Liver (tissue), 9 donors: ENCODE results near the gene SNX32. TPM values are rescaled to one million over a fixed set of nuclear protein-coding genes. Genes with fewer than 3 reads are reported as not detected.

ENCODE experiments used
- DNase-seq: peaks from one replicate; pipeline ENCODE4 v3.0.0-alpha.2; 2017; ENCODE audit warnings: low spot score
- H3K27ac ChIP-seq, 2 donors: one replicate each; pipeline ENCODE4 v1.7.0; 2013; ENCODE audit warnings: inconsistent platforms in 2 of 2, low read length in 2 of 2, control low read depth in 1 of 2, low read depth in 1 of 2, mild to moderate bottlenecking in 1 of 2
- H3K27me3 ChIP-seq, 4 donors: one replicate each; pipeline versions ENCODE4 v1.6.1 to v1.7.0; 2013; ENCODE audit warnings: low read length in 3 of 4, inconsistent platforms in 1 of 4, mild to moderate bottlenecking in 1 of 4, moderate library complexity in 1 of 4; ENCODE audit not compliant: control insufficient read depth in 4 of 4, insufficient read depth in 4 of 4
- H3K36me3 ChIP-seq, 4 donors: one replicate each; pipeline versions ENCODE4 v1.6.1 to v1.7.0; 2013; ENCODE audit warnings: low read length in 3 of 4, mild to moderate bottlenecking in 3 of 4, low read depth in 1 of 4, moderate library complexity in 1 of 4; ENCODE audit not compliant: control insufficient read depth in 4 of 4, insufficient read depth in 3 of 4
- H3K4me1 ChIP-seq, 4 donors: one replicate each; pipeline versions ENCODE4 v1.6.1 to v1.7.0; 2013; ENCODE audit warnings: low read length in 3 of 4, mild to moderate bottlenecking in 3 of 4, moderate library complexity in 1 of 4; ENCODE audit not compliant: control insufficient read depth in 4 of 4, insufficient read depth in 4 of 4
- H3K4me3 ChIP-seq, 3 donors: one replicate each; pipeline versions ENCODE4 v1.6.1 to v1.7.0; 2013; ENCODE audit warnings: low read length in 3 of 3, control low read depth in 1 of 3, low read depth in 1 of 3, mild to moderate bottlenecking in 1 of 3
- H3K9ac ChIP-seq, 2 donors: one replicate each; pipeline ENCODE4 v1.7.0; 2013; ENCODE audit warnings: low read length in 2 of 2, mild to moderate bottlenecking in 2 of 2, moderate library complexity in 2 of 2, control low read depth in 1 of 2, low read depth in 1 of 2
- H3K9me3 ChIP-seq, 4 donors: one replicate each; pipeline versions ENCODE4 v1.6.1 to v1.7.0; 2013; ENCODE audit warnings: low read length in 3 of 4; ENCODE audit not compliant: control insufficient read depth in 4 of 4
- CTCF ChIP-seq: fragments of 150-350 bp; IDR thresholded peaks from 2 replicates; pipeline ENCODE4 v1.5.1; 2017; ENCODE audit warnings: improper control_type of control experiment, low read depth, low read length; ENCODE audit not compliant: missing input control
- EGR1 ChIP-seq, 2 donors: IDR thresholded peaks; 2 replicates each; pipeline ENCODE4 v1.6.1; 2016 to 2018; ENCODE audit warnings: antibody characterized with exemption in 2 of 2, low read depth in 2 of 2
- FOXA1 ChIP-seq: IDR thresholded peaks from 2 replicates; pipeline ENCODE4 v1.6.1; 2016; ENCODE audit warnings: antibody characterized with exemption
- FOXA2 ChIP-seq: IDR thresholded peaks from 2 replicates; pipeline ENCODE4 v1.6.1; 2016; ENCODE audit warnings: antibody characterized with exemption
- HNF4G ChIP-seq: IDR thresholded peaks from 2 replicates; pipeline ENCODE4 v1.6.1; 2016; ENCODE audit warnings: antibody characterized with exemption
- NR2F2 ChIP-seq: IDR thresholded peaks from 2 replicates; pipeline ENCODE4 v1.6.1; 2016; ENCODE audit warnings: antibody characterized with exemption
- RAD21 ChIP-seq, 2 donors: IDR thresholded peaks; 2 replicates each; pipeline ENCODE4 v1.6.1; 2016; ENCODE audit warnings: antibody characterized with exemption in 2 of 2, mild to moderate bottlenecking in 2 of 2
- RXRA ChIP-seq, 2 donors: IDR thresholded peaks; 2 replicates each; pipeline ENCODE4 v1.6.1; 2017 to 2018; ENCODE audit warnings: antibody characterized with exemption in 2 of 2, mild to moderate bottlenecking in 1 of 2
- SP1 ChIP-seq: IDR thresholded peaks from 2 replicates; pipeline ENCODE4 v1.6.1; 2018; ENCODE audit warnings: antibody characterized with exemption, mild to moderate bottlenecking
- YY1 ChIP-seq: IDR thresholded peaks from 2 replicates; pipeline ENCODE4 v1.6.1; 2016; ENCODE audit warnings: antibody characterized with exemption, mild to moderate bottlenecking
- WGBS: extraction: QIAGEN DNeasy Blood & Tissue Kit; methylation state at CpG from one replicate; pipeline ENCODE4 v1.1.7; 2013; 5-methylcytosine and 5-hydroxymethylcytosine counted together
- polyA plus RNA-seq, 2 donors: library from polyadenylated mRNA; stranded (reverse) in 1 of 2; unstranded in 1 of 2; fragments of 200-250 nt in 1 of 2; fragments of >200 nt in 1 of 2; fragmentation: Nextera tagmentation in 1 of 2; extraction: Ambion mirVana in 1 of 2; gene quantifications; one replicate each; pipeline versions ENCODE4 v1.2.1 to v1.2.3, GENCODE V29; 2013 to 2015
- total RNA-seq, 2 donors: library from RNA; depleted of rRNA; stranded (reverse); fragments of >200 nt; gene quantifications; one replicate each; pipeline ENCODE4 v1.2.3, GENCODE V29; 2014
- TF ChIP-seq, protein P1 (sequence below): IDR thresholded peaks from 2 replicates; pipeline ENCODE4 v1.6.1; 2016; ENCODE audit warnings: antibody characterized with exemption
- TF ChIP-seq, protein P2 (sequence below): IDR thresholded peaks from 2 replicates; pipeline ENCODE4 v1.6.1; 2016; ENCODE audit warnings: antibody characterized with exemption, mild to moderate bottlenecking
- donor health status: healthy.
- donor health status: healthy.
- donor health status: healthy.
- donor health status: healthy.
- donor health status: healthy.

The SNX32 gene
- total RNA-seq (under 1 TPM; under 0.01 to 0.09 TPM), polyA plus RNA-seq (under 1 TPM; 0.02 to 0.38 TPM)

GRCh38 chr11:65833297-65834030 lies at the start of gene SNX32:
Gene SNX32, plus strand, starts transcription at chr11:65833963. Its CDS starts 103 bp downstream, at chr11:65834066.
- WGBS, result 5% methylated on average over 63 of the region's 63 CpGs

GRCh38 chr11:65785319-65786007 lies 48.3 kb upstream of the SNX32 start:
- Histone ChIP-seq H3K4me3 (no peak overlapping the region), H3K9me3 (no peaks in the 10 kb centered on the region), H3K27ac (no peak overlapping the region), H3K27me3 (peaks cover 0 to 9% (median 2%) of the 10 kb centered on the region in 4 donors), H3K36me3 (no peaks in the 10 kb centered on the region), H3K9ac (no peak overlapping the region), H3K4me1 (peaks cover 8 to 29% (median 21%) of the 10 kb centered on the region in 4 donors)
- no peak for DNase-seq
- TF ChIP-seq CTCF, result no peak
- no peak for TF ChIP-seq EGR1 (IDR thresholded peaks at IDR 0.05; ENCODE audit: low read depth in 2 of 2)
- TF ChIP-seq, protein P1, sequence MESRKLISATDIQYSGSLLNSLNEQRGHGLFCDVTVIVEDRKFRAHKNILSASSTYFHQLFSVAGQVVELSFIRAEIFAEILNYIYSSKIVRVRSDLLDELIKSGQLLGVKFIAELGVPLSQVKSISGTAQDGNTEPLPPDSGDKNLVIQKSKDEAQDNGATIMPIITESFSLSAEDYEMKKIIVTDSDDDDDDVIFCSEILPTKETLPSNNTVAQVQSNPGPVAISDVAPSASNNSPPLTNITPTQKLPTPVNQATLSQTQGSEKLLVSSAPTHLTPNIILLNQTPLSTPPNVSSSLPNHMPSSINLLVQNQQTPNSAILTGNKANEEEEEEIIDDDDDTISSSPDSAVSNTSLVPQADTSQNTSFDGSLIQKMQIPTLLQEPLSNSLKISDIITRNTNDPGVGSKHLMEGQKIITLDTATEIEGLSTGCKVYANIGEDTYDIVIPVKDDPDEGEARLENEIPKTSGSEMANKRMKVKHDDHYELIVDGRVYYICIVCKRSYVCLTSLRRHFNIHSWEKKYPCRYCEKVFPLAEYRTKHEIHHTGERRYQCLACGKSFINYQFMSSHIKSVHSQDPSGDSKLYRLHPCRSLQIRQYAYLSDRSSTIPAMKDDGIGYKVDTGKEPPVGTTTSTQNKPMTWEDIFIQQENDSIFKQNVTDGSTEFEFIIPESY, result no peak
- TF ChIP-seq RAD21 (IDR thresholded peaks at IDR 0.05), result no peak
- no peak for TF ChIP-seq FOXA2
- no peak for TF ChIP-seq FOXA1
- TF ChIP-seq RXRA (IDR thresholded peaks at IDR 0.05), result no peak
- TF ChIP-seq HNF4G, result no peak
- TF ChIP-seq, protein P2, sequence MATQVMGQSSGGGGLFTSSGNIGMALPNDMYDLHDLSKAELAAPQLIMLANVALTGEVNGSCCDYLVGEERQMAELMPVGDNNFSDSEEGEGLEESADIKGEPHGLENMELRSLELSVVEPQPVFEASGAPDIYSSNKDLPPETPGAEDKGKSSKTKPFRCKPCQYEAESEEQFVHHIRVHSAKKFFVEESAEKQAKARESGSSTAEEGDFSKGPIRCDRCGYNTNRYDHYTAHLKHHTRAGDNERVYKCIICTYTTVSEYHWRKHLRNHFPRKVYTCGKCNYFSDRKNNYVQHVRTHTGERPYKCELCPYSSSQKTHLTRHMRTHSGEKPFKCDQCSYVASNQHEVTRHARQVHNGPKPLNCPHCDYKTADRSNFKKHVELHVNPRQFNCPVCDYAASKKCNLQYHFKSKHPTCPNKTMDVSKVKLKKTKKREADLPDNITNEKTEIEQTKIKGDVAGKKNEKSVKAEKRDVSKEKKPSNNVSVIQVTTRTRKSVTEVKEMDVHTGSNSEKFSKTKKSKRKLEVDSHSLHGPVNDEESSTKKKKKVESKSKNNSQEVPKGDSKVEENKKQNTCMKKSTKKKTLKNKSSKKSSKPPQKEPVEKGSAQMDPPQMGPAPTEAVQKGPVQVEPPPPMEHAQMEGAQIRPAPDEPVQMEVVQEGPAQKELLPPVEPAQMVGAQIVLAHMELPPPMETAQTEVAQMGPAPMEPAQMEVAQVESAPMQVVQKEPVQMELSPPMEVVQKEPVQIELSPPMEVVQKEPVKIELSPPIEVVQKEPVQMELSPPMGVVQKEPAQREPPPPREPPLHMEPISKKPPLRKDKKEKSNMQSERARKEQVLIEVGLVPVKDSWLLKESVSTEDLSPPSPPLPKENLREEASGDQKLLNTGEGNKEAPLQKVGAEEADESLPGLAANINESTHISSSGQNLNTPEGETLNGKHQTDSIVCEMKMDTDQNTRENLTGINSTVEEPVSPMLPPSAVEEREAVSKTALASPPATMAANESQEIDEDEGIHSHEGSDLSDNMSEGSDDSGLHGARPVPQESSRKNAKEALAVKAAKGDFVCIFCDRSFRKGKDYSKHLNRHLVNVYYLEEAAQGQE, result no peak
- no peak for TF ChIP-seq YY1
- WGBS, result 81% methylated on average over 8 of the region's 8 CpGs

More at GRCh38 chr11:65833297-65834030, at the start of gene SNX32:
- DNase-seq, result peak; percentile 95
- Histone ChIP-seq H3K4me3 (peak within 1 kb of the TSS in 2 of 3 donors; percentile 46 to 54), H3K27ac (no peak within 1 kb of the TSS), H3K9me3 (no peaks in the 10 kb centered on the region), H3K27me3 (peaks cover 0 to 5% (median 0%) of the 10 kb centered on the region in 4 donors), H3K9ac (no peak within 1 kb of the TSS), H3K36me3 (no peaks in the 10 kb centered on the region), H3K4me1 (peaks cover 2 to 9% (median 3%) of the 10 kb centered on the region in 4 donors)
- TF ChIP-seq NR2F2 (no peak), EGR1 (IDR thresholded peaks at IDR 0.05; ENCODE audit: low read depth in 2 of 2) (no peak), SP1 (peak; percentile 100)
